Panc1 (cell line): ENCODE measurements around the gene SUCO.

ENCODE experiments used
- CTCF ChIP-seq: fragments of 450-650 bp; IDR thresholded peaks from 2 replicates; pipeline ENCODE4 v1.5.1; 2017; ENCODE audit warnings: mild to moderate bottlenecking
- POLR2AphosphoS5 ChIP-seq: IDR thresholded peaks from 2 replicates; pipeline ENCODE4 v1.6.1; 2012; ENCODE audit warnings: mild to moderate bottlenecking, low read depth, low read length, moderate library complexity
- REST ChIP-seq, 2 experiments: IDR thresholded peaks; 2 replicates each; pipeline ENCODE4 v1.6.1; 2011 to 2012; ENCODE audit warnings: low read depth in 2 of 2, control low read depth in 1 of 2, low read length in 1 of 2, mild to moderate bottlenecking in 1 of 2, moderate library complexity in 1 of 2; ENCODE audit not compliant: insufficient read depth in 1 of 2
- SIN3A ChIP-seq: IDR thresholded peaks from 2 replicates; pipeline ENCODE4 v1.6.1; 2012; ENCODE audit warnings: low read depth, mild to moderate bottlenecking, low read length, moderate library complexity, borderline replicate concordance; ENCODE audit not compliant: insufficient read depth
- TCF7L2 ChIP-seq: IDR thresholded peaks from 2 replicates; pipeline ENCODE4 v1.6.1; 2011; ENCODE audit warnings: mild to moderate bottlenecking, low read depth, low read length, inconsistent platforms

- no peak for TF ChIP-seq CTCF
- no peak for TF ChIP-seq REST (IDR thresholded peaks at IDR 0.05; ENCODE audit: insufficient read depth in 1 of 2, low read depth in 2 of 2, low read length in 1 of 2)
- no peak for TF ChIP-seq POLR2AphosphoS5
- no peak for TF ChIP-seq TCF7L2
- no peak for TF ChIP-seq SIN3A
Measured at GRCh38 chr1:172554915-172555314, 22.0 kb downstream of the SUCO start.
